ENCODE data around the gene GNB1. TPM values are rescaled to one million over a fixed set of nuclear protein-coding genes. Genes with fewer than 3 reads are reported as not detected.

Gene GNB1
- total RNA-seq, 3 donors from 2014 or later (not counting 1 experiment from before 2014, with no cell fraction given): 285 to 304 (median 289) TPM

DNA sequence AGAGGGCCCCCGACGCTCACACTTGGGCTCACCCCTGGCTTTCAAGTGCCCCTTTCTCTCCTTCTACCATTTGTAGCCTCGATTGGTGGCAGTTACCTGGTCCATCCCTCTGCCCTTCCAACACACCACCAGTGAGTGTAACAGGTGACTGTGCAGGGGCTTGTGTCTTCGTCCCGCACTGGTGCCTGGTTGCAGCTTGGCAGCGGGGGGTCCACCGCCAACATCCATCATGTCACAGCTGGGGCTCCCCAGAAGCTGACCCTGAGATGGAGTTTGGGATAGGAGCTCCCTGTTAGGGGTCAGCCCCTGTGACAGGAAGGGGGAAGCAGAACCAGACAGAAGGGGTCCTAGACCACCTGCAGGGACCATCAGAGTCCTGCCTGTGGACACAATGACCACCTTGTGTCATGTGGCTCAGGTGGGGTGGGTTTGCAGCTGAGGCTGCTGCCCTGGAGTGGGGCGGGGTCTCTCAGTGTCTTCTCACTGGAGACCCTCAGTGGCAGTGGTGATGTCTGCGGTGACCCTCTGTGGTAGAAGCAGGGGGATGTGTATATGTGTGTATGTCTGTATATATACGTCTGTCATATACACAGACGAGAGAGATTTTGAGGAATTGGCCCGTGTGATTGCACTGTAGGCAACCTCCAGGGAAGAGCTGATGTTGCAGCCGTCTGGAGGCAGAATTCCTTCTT lies 20.6 kb upstream of the GNB1 start:
- Mint-ChIP-seq H3K27ac (no peak overlapping the region), H3K9me3 (no peaks in the 10 kb centered on the region)

DNA sequence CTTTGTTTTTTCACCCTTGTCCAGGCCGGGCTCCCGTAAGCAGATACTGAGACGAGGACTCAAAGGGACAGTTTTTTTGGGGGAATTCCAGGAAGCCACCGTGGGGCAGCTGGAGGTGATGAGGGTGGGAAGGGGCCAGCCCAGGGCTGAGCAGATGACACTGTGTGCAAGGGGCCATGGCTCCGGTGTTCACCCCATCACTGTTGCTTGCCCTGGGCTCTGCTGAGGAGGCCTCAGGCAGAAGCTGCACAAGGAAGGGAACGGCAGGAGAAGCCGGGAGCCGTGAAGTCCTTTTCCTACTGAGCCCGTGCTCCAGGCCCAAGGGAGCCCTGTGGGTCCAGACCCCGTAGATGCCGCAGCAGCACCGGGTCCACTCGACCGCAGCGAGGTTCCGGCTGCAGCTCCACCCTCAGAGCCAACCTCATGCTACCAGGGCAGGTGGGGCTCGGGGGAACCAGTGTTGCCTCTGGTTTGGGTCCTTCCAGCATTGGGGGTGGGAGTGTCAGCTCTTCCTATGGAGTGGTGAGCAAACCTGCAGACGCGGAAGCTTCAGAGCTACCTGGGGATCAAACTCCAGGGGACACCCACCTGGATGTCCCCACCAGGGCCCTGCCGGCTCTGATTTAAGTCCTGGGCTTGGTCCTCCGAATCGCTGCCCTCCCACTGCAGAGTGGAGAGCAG lies 19.9 kb upstream of the GNB1 start:
- H3K4me1 Mint-ChIP-seq: peaks cover 16% of the 10 kb centered on the region in 2 donors
- peak overlapping the region; percentile 78 for H3K4me3 Mint-ChIP-seq
- DNase-seq: no peak
- intact Hi-C loops (cut with micrococcal nuclease): no loop called here
- H3K9me3 Mint-ChIP-seq: no peaks in the 10 kb centered on the region
- H3K4me3 ChIP-seq (ENCODE audit: low read length): no peak overlapping the region
- no peak for TF ChIP-seq CTCF (IDR thresholded peaks at IDR 0.05)
- no peaks in the 10 kb centered on the region for H3K27me3 ChIP-seq (ENCODE audit: control insufficient read depth, insufficient read depth, low read length)
- no peak for ATAC-seq
- WGBS (ENCODE audit: insufficient coverage): 95% methylated on average over 22 of the region's 22 CpGs
- peaks cover 0 to 4% of the 10 kb centered on the region in 2 donors for H3K27me3 Mint-ChIP-seq (ENCODE audit: low read depth in 2 of 2)
- H3K4me1 ChIP-seq (ENCODE audit: control insufficient read depth, insufficient read depth, low read length): peaks cover 30% of the 10 kb centered on the region
- H3K27ac Mint-ChIP-seq: peak overlapping the region; percentile 85 to 90
- H3K36me3 Mint-ChIP-seq: no peaks in the 10 kb centered on the region
- H3K27ac ChIP-seq (ENCODE audit: low read length): no peak overlapping the region
- no peaks in the 10 kb centered on the region for H3K9me3 ChIP-seq (ENCODE audit: control insufficient read depth, insufficient read depth, low read length)
- H3K36me3 ChIP-seq (ENCODE audit: control insufficient read depth, insufficient read depth, low read length): no peaks in the 10 kb centered on the region

More for the DNA sequence above, 20.6 kb upstream of the GNB1 start:
- no peaks in the 10 kb centered on the region for H3K9me3 ChIP-seq (ENCODE audit: control insufficient read depth, insufficient read depth, low read length)
- Mint-ChIP-seq H3K27me3 (ENCODE audit: low read depth in 2 of 2) (peaks cover 0 to 4% of the 10 kb centered on the region in 2 donors), H3K36me3 (no peaks in the 10 kb centered on the region), H3K4me3 (no peak overlapping the region), H3K4me1 (peaks cover 10% of the 10 kb centered on the region in 2 donors)
- intact Hi-C loops (cut with micrococcal nuclease): no loop called here
- peaks cover 23% of the 10 kb centered on the region for H3K4me1 ChIP-seq (ENCODE audit: control insufficient read depth, insufficient read depth, low read length)
- H3K27me3 ChIP-seq (ENCODE audit: control insufficient read depth, insufficient read depth, low read length): no peaks in the 10 kb centered on the region
- H3K4me3 ChIP-seq (ENCODE audit: low read length): no peak overlapping the region
- TF ChIP-seq CTCF (IDR thresholded peaks at IDR 0.05): no peak
- DNase-seq (no peak), ATAC-seq (no peak)
- no peak overlapping the region for H3K27ac ChIP-seq (ENCODE audit: low read length)
- H3K36me3 ChIP-seq (ENCODE audit: control insufficient read depth, insufficient read depth, low read length): no peaks in the 10 kb centered on the region
- WGBS (ENCODE audit: insufficient coverage): 91% methylated on average over 13 of the region's 13 CpGs

DNA sequence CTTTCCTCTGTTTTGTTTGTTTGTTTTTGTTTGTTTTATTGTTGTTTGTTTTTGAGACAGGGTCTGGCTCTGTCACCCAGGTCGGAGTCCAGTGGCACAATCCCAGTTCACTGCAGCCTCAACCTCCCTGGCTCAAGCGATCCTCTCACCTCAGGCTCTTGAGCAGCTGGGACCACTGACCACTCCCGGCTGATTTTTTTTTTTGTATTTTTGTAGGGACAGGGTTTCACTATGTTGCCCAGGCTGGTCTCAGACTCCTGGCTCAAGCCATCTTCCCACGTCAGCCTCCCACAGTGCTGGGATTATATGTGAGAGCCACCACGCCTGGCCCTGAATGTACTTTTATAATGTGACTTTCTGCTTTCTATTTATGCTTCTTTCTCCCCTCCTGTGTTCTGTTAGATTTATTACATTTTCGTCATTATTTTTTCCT lies 19.2 kb upstream of the GNB1 start:
- intact Hi-C loops (cut with micrococcal nuclease): no loop called here

More for the DNA sequence above, 19.2 kb upstream of the GNB1 start:
- H3K27ac Mint-ChIP-seq: peak overlapping the region; percentile 85 to 90
- Histone ChIP-seq H3K9me3 (ENCODE audit: control insufficient read depth, insufficient read depth, low read length) (no peaks in the 10 kb centered on the region), H3K36me3 (ENCODE audit: control insufficient read depth, insufficient read depth, low read length) (no peaks in the 10 kb centered on the region), H3K4me1 (ENCODE audit: control insufficient read depth, insufficient read depth, low read length) (peaks cover 30% of the 10 kb centered on the region), H3K27ac (ENCODE audit: low read length) (no peak overlapping the region), H3K27me3 (ENCODE audit: control insufficient read depth, insufficient read depth, low read length) (no peaks in the 10 kb centered on the region), H3K4me3 (ENCODE audit: low read length) (no peak overlapping the region)
- H3K4me1 Mint-ChIP-seq: peaks cover 16% of the 10 kb centered on the region in 2 donors
- no peak for DNase-seq
- no peak for TF ChIP-seq CTCF (IDR thresholded peaks at IDR 0.05)
- no peaks in the 10 kb centered on the region for H3K36me3 Mint-ChIP-seq
- WGBS (ENCODE audit: insufficient coverage): 90% methylated on average over 5 of the region's 6 CpGs
- H3K4me3 Mint-ChIP-seq: peak overlapping the region; percentile 78
- H3K9me3 Mint-ChIP-seq: no peaks in the 10 kb centered on the region
- ATAC-seq: no peak
- peaks cover 0 to 4% of the 10 kb centered on the region in 2 donors for H3K27me3 Mint-ChIP-seq (ENCODE audit: low read depth in 2 of 2)

All from natural killer cell (primary cell).